Measurements from ENCODE around the gene PTPN11. TPM values are rescaled to one million over a fixed set of nuclear protein-coding genes. Genes with fewer than 3 reads are reported as not detected.
"Not testable (repeated sequence)": the region's sequence is repeated elsewhere in the genome, so short reads cannot be mapped to it uniquely, and the experiment has no call there.

Gene PTPN11
- total RNA-seq, 1 donor from 2014 or later: 100 TPM

DNA sequence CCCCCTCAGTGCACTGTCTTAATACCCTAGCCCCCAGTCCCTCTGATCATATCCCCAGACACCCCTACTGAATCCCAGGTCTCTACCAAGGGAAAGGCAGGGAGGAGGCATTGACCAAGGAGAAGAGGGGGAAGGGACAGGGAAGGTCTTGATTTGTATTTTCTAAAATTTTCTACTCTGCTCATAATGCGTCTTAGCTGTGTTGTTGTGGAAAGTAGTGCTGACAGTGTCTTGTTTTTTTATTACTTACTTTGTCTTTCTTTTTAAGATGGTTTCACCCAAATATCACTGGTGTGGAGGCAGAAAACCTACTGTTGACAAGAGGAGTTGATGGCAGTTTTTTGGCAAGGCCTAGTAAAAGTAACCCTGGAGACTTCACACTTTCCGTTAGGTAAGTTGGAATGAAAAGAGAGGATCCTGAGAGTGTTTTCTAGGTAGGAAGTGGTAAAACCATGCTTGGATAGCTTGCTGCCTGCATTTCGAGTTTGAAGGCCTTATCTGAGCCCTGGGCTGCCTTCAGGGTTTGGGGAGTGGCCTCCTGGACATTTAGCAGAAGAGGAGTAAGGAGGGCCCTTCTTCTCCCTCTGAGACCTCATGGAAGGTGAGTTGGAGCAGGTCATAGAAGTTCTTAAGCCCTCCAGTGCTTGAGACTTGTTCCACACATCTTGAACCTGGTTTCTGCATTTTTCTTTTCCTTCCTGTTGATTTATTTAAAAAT is 27.4 kb downstream of the PTPN11 start:
- intact Hi-C loops (cut with micrococcal nuclease): no loop called here

DNA sequence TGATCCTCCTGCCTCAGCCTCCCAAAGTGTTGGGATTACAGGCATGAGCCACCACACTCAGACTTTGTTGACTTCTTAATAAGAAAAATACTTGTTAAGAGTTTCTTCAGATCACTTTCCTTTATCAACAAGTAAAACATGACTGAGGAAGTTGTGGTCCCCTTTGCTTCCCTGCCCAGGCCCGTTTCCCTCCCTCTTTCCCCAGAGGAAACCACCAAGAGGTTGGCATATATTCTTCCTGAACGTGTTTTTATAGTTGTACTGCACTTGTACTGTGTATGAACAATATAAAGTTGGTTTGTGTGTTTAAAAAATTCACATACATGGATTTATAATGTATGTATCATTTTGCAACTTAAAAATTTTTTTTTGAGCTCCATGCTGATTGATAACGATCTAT is 28.4 kb downstream of the PTPN11 start:
- intact Hi-C loops (cut with micrococcal nuclease): no loop called here

DNA sequence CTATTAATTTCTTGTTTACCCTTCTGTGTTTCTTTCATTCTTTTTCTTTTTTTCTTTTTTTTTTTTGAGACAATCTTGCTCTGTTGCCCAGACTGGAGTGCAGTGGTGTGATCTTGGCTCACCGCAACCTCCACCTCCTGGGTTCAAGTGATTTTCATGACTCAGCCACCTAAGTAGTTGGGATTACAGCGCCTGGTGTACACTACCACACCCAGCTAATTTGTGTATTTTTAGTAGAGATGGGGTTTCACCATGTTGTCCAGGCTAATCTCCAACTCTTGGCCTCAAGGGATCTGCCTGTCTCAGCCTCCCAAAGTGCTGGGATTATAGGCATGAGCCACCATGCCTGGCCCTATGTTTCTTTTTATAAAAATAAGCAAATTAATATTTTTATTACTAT is 29.4 kb downstream of the PTPN11 start:
- intact Hi-C loops (cut with micrococcal nuclease): not testable (repeated sequence)

GRCh38 chr12:112450725-112451124 is 32.0 kb downstream of the PTPN11 start:
- intact Hi-C loops (cut with micrococcal nuclease): no loop called here

GRCh38 chr12:112456029-112456428 is 37.3 kb downstream of the PTPN11 start:
- intact Hi-C loops (cut with micrococcal nuclease): no loop called here

DNA sequence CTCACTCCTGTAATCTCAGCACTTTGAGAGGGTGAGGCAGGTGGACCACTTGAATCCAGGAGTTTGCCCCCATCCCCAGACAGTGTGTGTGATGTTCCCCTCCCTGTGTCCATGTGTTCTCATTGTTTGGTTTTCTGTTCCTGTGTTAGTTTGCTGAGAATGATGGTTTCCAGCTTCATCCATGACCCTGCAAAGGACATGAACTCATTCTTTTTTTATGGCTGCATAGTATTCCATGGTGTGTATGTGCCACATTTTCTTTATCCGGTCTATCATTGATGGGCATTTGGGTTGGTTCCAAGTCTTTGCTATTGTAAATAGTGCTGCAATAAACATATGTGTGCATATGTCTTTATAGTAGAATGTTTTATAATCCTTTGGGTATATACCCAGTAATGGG is 38.4 kb downstream of the PTPN11 start:
- intact Hi-C loops (cut with micrococcal nuclease): not testable (repeated sequence)

DNA sequence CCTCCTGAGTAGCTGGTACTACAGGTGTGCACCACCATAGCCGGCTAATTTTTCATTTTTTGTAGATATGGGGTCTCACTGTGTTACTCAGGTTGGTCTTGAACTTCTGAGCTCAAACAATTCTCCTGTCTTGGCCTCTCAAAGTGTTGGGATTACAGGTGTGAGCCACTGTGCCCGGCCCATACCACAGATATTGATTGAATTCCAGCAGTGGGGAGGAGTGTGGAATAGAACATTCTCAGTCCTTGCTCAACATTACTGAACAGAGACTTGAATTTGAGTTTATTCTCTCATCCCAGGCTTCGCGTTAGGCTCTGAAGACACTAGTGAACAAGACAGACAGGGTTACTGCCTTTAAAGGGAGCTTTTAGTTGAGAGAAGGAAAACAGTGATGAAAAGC is 39.6 kb downstream of the PTPN11 start:
- intact Hi-C loops (cut with micrococcal nuclease): no loop called here

DNA sequence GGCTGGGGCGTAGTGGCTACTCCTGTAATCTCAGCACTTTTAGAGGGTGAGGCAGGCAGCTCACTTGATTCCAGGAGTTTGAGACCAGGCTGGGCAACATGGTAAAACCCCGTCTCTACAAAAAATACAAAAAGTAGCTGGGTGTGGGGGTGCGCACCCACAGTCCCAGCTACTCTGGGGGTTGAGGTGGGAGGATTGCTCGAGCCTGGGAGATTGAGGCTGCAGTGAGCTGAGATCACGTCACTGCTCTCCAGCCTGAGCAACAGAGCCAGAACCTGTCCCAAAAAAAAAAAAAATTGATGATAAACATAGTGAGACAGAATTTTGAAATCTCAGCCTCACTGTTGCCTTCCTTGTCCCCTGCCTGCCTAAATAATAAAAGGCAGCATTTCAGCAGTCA is 40.0 kb downstream of the PTPN11 start:
- intact Hi-C loops (cut with micrococcal nuclease): no loop called here

DNA sequence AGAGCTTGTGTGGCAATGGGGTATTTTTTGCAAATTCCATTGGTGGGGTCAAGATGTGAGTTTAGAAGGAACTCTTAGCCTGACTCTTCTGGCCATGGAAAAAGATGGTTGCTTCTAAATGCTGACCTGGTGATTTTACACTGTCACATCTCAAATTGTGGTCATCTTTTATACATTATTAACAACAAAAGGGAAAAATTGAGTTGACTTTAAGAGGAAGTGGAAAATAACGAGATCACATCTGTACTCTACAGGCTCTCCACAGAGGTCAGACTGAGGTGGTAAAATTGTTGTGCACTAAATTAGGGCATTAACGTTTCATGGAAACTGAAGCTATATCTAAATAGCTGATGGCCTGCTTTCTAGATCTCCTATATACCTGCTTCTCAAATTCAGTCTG is 44.7 kb downstream of the PTPN11 start:
- intact Hi-C loops (cut with micrococcal nuclease): no loop called here

DNA sequence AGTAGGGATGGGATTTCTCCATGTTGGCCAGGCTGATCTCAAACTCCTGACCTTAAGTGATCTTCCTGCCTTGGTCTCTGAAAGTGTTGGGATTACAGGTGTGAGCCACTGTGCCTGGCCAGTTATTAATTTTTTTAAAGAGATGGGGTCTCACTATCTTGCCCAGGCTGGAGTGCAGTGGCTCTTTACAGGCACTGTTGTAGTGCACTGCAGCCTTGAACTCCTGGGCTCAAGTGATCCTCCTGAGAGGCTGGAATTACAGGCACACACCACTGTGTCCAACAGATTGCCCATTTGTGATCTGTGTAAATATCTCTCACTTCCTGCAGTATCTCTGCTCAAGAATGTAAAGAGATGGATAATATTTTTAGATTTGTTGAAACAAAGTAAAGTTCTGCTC is 45.9 kb downstream of the PTPN11 start:
- intact Hi-C loops (cut with micrococcal nuclease): no loop called here

- intact Hi-C loops (cut with micrococcal nuclease): no loop called here
Measured at GRCh38 chr12:112466011-112466422, 47.3 kb downstream of the PTPN11 start.

- intact Hi-C loops (cut with micrococcal nuclease): no loop called here
Measured at GRCh38 chr12:112466835-112467234, 48.1 kb downstream of the PTPN11 start.

DNA sequence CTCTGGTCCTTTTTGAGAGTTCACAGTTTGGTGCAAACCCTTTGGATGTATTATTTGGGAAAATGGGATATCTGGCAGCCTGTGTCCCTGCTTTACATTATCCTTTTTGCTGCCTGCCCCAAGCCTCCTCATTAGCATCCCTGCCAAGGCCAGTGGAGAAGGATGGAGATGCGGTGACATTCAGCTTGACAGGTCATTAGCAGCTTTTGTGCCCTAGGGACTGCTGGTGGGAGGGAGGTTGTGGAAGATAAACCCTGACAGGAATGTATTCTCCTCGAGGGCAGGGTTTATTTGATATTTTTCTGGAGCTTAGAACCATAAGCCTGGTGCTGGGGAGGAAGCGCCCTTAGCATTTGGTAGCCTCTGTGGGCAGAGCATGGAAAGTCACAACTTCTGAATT is 49.3 kb downstream of the PTPN11 start:
- intact Hi-C loops (cut with micrococcal nuclease): no loop called here

DNA sequence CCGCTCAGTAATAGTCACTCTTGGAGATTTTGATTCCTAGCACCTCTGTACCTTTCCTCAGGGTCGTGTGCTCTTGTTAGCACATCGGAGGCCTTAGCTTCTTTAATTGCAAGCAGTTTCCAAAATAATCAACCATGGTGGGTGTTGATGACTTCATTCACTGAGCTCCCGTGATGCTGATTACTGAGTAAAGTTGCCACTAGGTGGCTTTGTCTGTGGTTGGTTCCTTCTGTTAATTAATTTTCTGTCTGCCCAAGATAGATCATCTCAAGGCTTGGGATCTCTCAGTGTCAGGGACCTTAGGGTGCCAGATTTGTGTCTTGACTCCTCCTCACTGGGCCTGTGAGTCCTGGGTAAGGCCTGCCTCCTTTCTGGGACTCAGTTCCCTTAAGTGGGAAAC is 54.3 kb downstream of the PTPN11 start:
- intact Hi-C loops (cut with micrococcal nuclease): no loop called here

GRCh38 chr12:112479413-112479812 is 60.7 kb downstream of the PTPN11 start:
- intact Hi-C loops (cut with micrococcal nuclease): no loop called here

DNA sequence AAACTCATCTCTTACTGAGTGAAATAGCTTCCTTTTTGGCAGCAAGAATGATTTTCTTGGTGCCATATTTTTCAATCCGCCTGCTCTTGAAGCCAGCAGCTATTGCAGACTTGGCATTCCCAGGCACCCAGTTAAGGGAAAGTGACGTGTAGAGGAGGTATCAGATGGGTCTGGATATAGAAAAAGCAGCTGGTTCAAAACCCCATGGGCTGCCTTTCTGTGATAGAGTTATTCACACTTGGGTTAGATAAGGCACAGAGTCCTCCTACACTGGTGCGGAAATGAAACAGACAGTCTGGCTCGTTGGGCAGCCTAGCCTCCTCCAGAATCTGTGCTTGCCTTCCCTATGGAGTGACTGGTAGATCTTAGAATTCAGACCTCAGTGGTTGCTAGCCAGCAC is 62.2 kb downstream of the PTPN11 start:
- intact Hi-C loops (cut with micrococcal nuclease): no loop called here

- intact Hi-C loops (cut with micrococcal nuclease): no loop called here
Measured at GRCh38 chr12:112482733-112483132, 64.0 kb downstream of the PTPN11 start.

GRCh38 chr12:112486361-112486760 is 67.6 kb downstream of the PTPN11 start:
- intact Hi-C loops (cut with micrococcal nuclease): no loop called here

DNA sequence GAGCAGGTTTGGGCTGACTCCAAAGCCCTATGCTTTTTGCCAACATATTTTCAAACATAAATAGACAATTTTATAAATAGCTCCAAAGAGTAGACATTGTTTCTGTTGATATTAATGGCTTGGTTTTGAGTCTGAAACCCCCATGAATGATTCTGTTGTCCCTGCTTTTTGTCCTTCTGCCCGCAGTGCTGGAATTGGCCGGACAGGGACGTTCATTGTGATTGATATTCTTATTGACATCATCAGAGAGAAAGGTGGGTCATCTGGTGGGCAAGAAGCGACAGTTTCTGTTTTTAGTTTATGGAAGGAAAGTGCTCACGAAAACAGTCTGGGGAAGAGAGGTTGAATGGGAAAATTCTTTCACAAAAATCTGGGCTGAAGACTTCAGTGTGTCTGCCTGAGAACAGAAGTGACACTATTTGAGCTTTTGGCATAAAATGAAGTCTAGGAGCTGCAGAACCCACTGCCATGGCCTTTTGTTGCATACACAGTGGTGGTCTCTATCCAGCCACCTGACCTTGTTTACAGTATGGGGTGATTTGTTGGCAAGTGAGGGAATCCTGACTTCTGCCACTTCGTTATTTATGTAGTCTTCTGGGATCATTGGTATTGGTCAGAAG is 69.6 kb downstream of the PTPN11 start:
- intact Hi-C loops (cut with micrococcal nuclease): no loop called here

GRCh38 chr12:112489456-112489855 is 70.7 kb downstream of the PTPN11 start:
- intact Hi-C loops (cut with micrococcal nuclease): no loop called here

DNA sequence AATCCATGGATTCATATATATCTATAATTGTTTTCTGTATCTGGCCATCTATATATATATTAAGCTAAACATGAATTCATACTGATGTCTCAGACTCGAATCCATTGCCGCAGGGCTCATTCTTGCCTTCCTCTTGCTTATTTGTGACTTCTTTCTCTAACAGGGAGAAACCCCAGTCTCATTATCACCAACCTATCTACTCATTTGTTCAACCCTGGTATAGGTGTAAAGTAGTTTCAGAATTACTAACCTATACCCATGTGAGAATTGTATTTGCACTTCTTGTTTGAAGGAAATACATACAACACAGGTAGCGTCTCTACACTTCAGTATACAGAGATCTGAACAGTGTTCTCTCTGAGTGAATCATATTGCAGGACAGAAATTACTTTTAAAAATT is 77.7 kb downstream of the PTPN11 start:
- intact Hi-C loops (cut with micrococcal nuclease): no loop called here

- intact Hi-C loops (cut with micrococcal nuclease): no loop called here
Measured at GRCh38 chr12:112498580-112498979, 79.8 kb downstream of the PTPN11 start.

GRCh38 chr12:112503512-112503911 is 84.8 kb downstream of the PTPN11 start:
- intact Hi-C loops (cut with micrococcal nuclease): no loop called here

Data from T-helper 2 cell treated with Interferon-gamma antibody and Interleukin-4, amounts not matched to agents 100 ng/mL and 5 ng/mL, for 36 hours (primary cell).